Activated CD8-positive, alpha-beta T cell treated with anti-CD3 and anti-CD28 coated beads for 36 hours (primary cell): ENCODE data around the gene PHLDA3. TPM values are rescaled to one million over a fixed set of nuclear protein-coding genes. Genes with fewer than 3 reads are reported as not detected.

Source experiments
- ATAC-seq: fragments of 200-7000 bp; cut with Tn5 transposase; one replicate; pipeline ENCODE4 v1.10.0; 2021; ENCODE audit warnings: mild to moderate bottlenecking, moderate library complexity
- CTCF ChIA-PET: fragments of 350-600 bp; sonication (Branson Sonifier 250); formaldehyde crosslinking; loops from one replicate; lab custom pipeline; 2021; ENCODE audit warnings: antibody characterized with exemption; lab: Charles Lee
- POLR2A ChIA-PET: fragments of 350-600 bp; sonication (Branson Sonifier 250); formaldehyde crosslinking; loops from one replicate; lab custom pipeline; 2021; ENCODE audit warnings: antibody characterized with exemption; lab: Charles Lee
- DNase-seq: peaks from one replicate; pipeline ENCODE4 v3.0.0-alpha.2; 2020
- H3K27ac Mint-ChIP-seq: one replicate; pipeline ENCODE4 v1.8.0; 2021; ENCODE audit warnings: mild to moderate bottlenecking, mixed read lengths
- H3K27me3 Mint-ChIP-seq: one replicate; pipeline ENCODE4 v1.8.0; 2021; ENCODE audit warnings: mixed read lengths
- H3K36me3 Mint-ChIP-seq: one replicate; pipeline ENCODE4 v1.8.0; 2021; ENCODE audit warnings: low read depth, mixed read lengths
- H3K4me1 Mint-ChIP-seq: one replicate; pipeline ENCODE4 v1.8.0; 2021; ENCODE audit warnings: low read depth, mixed read lengths
- H3K4me3 Mint-ChIP-seq: one replicate; pipeline ENCODE4 v1.8.0; 2021; ENCODE audit warnings: mild to moderate bottlenecking, moderate library complexity, mixed read lengths
- H3K9me3 Mint-ChIP-seq: one replicate; pipeline ENCODE4 v1.8.0; 2021; ENCODE audit warnings: mixed read lengths
- intact Hi-C: fragments of 100-400 bp; cut with micrococcal nuclease; formaldehyde crosslinking; loops from one replicate; pipeline ENCODE4 v1.10.0; 2022
- total RNA-seq, 2 experiments: library from RNA; stranded (reverse); gene quantifications; one replicate each; pipeline ENCODE4 v1.2.3, GENCODE V29; 2021
- TF ChIP-seq, protein P1 (sequence below): fragments of 200-600 bp; IDR thresholded peaks from one replicate; pipeline ENCODE4 v1.8.0; 2022; ENCODE audit warnings: antibody characterized with exemption, mild to moderate bottlenecking

PHLDA3 gene
- total RNA-seq, 2 experiments from 2014 or later: 6.2 to 7.9 TPM

- TF ChIP-seq, protein P1, sequence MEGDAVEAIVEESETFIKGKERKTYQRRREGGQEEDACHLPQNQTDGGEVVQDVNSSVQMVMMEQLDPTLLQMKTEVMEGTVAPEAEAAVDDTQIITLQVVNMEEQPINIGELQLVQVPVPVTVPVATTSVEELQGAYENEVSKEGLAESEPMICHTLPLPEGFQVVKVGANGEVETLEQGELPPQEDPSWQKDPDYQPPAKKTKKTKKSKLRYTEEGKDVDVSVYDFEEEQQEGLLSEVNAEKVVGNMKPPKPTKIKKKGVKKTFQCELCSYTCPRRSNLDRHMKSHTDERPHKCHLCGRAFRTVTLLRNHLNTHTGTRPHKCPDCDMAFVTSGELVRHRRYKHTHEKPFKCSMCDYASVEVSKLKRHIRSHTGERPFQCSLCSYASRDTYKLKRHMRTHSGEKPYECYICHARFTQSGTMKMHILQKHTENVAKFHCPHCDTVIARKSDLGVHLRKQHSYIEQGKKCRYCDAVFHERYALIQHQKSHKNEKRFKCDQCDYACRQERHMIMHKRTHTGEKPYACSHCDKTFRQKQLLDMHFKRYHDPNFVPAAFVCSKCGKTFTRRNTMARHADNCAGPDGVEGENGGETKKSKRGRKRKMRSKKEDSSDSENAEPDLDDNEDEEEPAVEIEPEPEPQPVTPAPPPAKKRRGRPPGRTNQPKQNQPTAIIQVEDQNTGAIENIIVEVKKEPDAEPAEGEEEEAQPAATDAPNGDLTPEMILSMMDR: no peak
- peaks cover 7% of the 10 kb centered on the region for H3K27me3 Mint-ChIP-seq
Observed at GRCh38 chr1:201429736-201430501, 39.1 kb downstream of the PHLDA3 start.

GRCh38 chr1:201427963-201428362, 41.0 kb downstream of the PHLDA3 start:
- Mint-ChIP-seq H3K4me1 (peaks cover 3% of the 10 kb centered on the region), H3K36me3 (no peaks in the 10 kb centered on the region), H3K27ac (no peak overlapping the region), H3K27me3 (peaks cover 7% of the 10 kb centered on the region), H3K4me3 (no peak overlapping the region), H3K9me3 (no peaks in the 10 kb centered on the region)
- TF ChIP-seq, protein P1: no peak
- POLR2A ChIA-PET: no interaction called here
- DNase-seq (no peak), ATAC-seq (no peak)
- CTCF ChIA-PET: no interaction called here
- intact Hi-C loops: no loop called here

More at GRCh38 chr1:201429736-201430501, 39.1 kb downstream of the PHLDA3 start:
- no peaks in the 10 kb centered on the region for H3K9me3 Mint-ChIP-seq
- H3K36me3 Mint-ChIP-seq: no peaks in the 10 kb centered on the region
- H3K4me1 Mint-ChIP-seq: peaks cover 3% of the 10 kb centered on the region
- H3K4me3 Mint-ChIP-seq: no peak overlapping the region
- ChIA-PET POLR2A (no interaction called here), CTCF (no interaction called here)
- ATAC-seq: no peak
- DNase-seq: no peak
- intact Hi-C loops: no loop called here
- H3K27ac Mint-ChIP-seq: no peak overlapping the region

GRCh38 chr1:201426479-201427310, 42.3 kb downstream of the PHLDA3 start:
- intact Hi-C loops: no loop called here
- DNase-seq: peak; percentile 47
- no peak overlapping the region for H3K27ac Mint-ChIP-seq
- POLR2A ChIA-PET: no interaction called here
- H3K9me3 Mint-ChIP-seq: no peaks in the 10 kb centered on the region
- H3K36me3 Mint-ChIP-seq: no peaks in the 10 kb centered on the region
- TF ChIP-seq, protein P1: no peak
- peaks cover 7% of the 10 kb centered on the region for H3K27me3 Mint-ChIP-seq
- ATAC-seq: peak; percentile 79
- CTCF ChIA-PET: interaction anchor here (1.2 kb wide), 1 partner anchor 22 kb away, joined by 3 read pairs; no protein-coding TSS in a partner anchor
- H3K4me1 Mint-ChIP-seq: peaks cover 3% of the 10 kb centered on the region
- H3K4me3 Mint-ChIP-seq: no peak overlapping the region

- H3K27ac Mint-ChIP-seq: no peak overlapping the region
- H3K36me3 Mint-ChIP-seq: no peaks in the 10 kb centered on the region
- ATAC-seq (no peak), DNase-seq (no peak)
- H3K27me3 Mint-ChIP-seq: no peaks in the 10 kb centered on the region
- H3K4me1 Mint-ChIP-seq: peaks cover 3% of the 10 kb centered on the region
- no peaks in the 10 kb centered on the region for H3K9me3 Mint-ChIP-seq
- no peak overlapping the region for H3K4me3 Mint-ChIP-seq
- intact Hi-C loops: no loop called here
- TF ChIP-seq, protein P1: no peak
- ChIA-PET CTCF (interaction anchor here (1.4 kb wide), 1 partner anchor 11 kb away, joined by 4 read pairs; no protein-coding TSS in a partner anchor), POLR2A (no interaction called here)
Observed at GRCh38 chr1:201424146-201424545, 44.8 kb downstream of the PHLDA3 start.

DNA sequence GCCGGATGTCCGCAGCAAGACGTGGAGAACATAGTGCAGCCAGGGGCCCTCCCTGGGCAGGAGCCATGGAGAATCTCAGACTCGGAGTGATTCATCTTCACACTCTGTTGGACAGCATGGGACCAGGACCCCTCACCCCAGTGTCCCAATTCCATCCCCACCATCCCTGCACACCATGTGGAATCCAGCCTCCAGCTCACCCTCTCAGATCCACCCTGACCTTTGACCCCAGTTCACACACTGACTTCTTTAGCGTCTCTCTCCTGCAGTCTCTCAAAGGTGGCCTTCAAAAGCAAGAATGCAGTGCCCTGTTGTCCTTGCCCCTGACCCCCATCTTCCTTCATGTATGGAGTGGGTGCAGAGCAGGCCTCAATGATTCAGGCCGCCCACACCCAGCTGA, 45.3 kb downstream of the PHLDA3 start:
- POLR2A ChIA-PET: no interaction called here
- no peak for ATAC-seq
- CTCF ChIA-PET: no interaction called here
- intact Hi-C loops: no loop called here
- Mint-ChIP-seq H3K27ac (no peak overlapping the region), H3K27me3 (no peaks in the 10 kb centered on the region), H3K4me3 (no peak overlapping the region), H3K4me1 (peaks cover 3% of the 10 kb centered on the region), H3K9me3 (no peaks in the 10 kb centered on the region), H3K36me3 (no peaks in the 10 kb centered on the region)
- no peak for DNase-seq
- TF ChIP-seq, protein P1: no peak
